Retinal pigment epithelial cell (primary cell): ENCODE data around the gene PRPF31.

Experiments used
- DNase-seq: peaks from one replicate; pipeline ENCODE4 v3.0.0-alpha.2; 2010; ENCODE audit warnings: low read depth
- H3K4me3 ChIP-seq: 2 replicates; pipeline ENCODE4 v1.5.1; 2011; ENCODE audit warnings: mild to moderate bottlenecking, low read length, control low read depth, moderate library complexity
- TF ChIP-seq, protein P1 (sequence below): conservative IDR thresholded peaks from 2 replicates; pipeline ENCODE4 v1.5.1; 2011; ENCODE audit warnings: low read depth, low read length, control low read depth, inconsistent platforms

The PRPF31 gene

DNA sequence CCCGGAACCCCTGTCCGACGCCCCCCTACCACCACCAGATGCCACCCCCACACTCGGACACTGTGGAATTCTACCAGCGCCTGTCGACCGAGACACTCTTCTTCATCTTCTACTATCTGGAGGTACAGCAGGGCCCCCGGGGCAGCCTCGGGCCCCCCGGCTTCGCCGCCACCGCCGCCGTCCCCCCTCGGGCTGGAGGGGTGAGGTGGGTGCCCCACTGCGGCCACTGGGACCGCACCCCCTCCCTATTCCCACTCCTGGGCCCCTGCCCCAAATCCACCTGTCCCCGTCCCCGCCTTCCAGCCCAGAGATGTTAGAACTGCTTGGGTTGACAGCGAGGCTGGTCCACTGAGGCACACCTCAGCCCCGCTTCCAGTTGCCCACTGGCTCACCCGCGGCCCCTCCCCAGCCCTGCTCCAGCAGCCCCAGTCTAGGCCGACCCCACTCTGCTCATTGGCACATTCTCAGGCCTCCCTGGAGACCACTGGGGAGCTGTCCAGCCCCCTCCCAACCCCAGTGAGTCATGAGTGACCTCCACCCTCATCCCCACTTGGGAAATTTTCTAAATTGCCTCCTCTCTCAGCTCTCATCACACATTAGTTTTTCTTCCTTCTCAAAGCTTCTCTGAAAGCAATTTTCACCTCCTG lies 37.4 kb downstream of the PRPF31 start:
- DNase-seq: no peak
- TF ChIP-seq, protein P1, sequence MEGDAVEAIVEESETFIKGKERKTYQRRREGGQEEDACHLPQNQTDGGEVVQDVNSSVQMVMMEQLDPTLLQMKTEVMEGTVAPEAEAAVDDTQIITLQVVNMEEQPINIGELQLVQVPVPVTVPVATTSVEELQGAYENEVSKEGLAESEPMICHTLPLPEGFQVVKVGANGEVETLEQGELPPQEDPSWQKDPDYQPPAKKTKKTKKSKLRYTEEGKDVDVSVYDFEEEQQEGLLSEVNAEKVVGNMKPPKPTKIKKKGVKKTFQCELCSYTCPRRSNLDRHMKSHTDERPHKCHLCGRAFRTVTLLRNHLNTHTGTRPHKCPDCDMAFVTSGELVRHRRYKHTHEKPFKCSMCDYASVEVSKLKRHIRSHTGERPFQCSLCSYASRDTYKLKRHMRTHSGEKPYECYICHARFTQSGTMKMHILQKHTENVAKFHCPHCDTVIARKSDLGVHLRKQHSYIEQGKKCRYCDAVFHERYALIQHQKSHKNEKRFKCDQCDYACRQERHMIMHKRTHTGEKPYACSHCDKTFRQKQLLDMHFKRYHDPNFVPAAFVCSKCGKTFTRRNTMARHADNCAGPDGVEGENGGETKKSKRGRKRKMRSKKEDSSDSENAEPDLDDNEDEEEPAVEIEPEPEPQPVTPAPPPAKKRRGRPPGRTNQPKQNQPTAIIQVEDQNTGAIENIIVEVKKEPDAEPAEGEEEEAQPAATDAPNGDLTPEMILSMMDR: no peak
- H3K4me3 ChIP-seq: no peak overlapping the region

DNA sequence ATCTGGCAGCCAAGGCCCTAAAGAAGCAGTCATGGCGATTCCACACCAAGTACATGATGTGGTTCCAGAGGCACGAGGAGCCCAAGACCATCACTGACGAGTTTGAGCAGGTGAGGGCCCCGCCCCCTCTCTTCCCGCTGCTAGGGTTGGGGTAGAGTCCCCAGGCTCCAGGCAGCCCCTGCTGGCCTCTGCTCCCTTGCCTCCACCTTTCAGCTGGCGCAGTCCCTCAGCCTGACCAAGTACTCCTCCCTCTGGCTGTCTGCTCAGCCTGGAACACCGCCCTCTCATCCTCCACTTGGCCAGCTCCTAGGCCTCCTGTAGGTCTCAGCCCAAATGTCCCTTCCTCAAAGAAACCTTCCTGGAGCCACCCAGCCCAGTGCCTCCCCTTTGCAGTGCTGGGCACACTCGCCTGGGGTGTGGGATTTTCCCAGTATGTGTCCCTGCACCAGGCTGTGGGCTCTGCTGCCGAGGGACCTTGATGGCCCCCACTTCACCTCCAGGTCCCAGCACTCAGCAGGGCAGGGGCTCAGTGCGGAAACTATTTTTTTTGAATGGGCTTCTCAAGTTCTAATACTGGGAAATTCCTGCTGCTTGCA lies 38.3 kb downstream of the PRPF31 start:
- H3K4me3 ChIP-seq: no peak overlapping the region
- TF ChIP-seq, protein P1: no peak
- DNase-seq: no peak

DNA sequence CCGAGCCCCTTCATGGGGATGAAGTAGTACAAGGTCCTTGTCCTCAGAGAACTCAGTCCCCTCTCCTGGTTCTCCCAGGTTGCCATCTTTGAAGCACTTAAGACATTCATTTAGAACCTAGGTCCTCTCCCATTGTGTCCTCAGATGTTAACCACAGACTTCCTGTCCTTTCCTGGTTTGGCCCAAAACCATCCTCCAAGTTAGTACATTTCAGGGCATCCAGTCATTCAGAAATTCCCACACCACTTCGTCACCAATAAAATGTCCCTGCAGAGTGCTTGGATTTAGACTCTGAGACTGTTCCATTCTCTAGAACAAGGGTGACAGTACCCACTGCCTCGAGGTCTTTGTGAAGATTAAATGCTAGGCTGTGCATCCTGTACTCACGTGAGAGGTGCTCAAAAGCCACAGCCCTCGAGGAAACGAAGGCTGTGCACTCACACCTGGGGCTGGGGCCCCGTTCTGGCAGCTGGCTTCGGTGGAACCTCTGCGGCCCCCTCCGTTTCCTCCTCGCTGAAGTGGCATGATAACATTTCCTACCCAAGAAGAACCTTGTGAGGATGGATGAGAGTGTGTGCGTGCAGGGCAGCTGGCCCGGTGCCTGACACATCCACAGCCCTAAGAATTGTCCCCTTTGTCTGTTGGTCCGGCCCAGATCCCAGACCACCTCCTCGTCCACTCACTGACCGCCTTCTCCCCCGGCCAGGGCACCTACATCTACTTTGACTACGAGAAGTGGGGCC lies 39.2 kb downstream of the PRPF31 start:
- H3K4me3 ChIP-seq: no peak overlapping the region
- no peak for DNase-seq

DNA sequence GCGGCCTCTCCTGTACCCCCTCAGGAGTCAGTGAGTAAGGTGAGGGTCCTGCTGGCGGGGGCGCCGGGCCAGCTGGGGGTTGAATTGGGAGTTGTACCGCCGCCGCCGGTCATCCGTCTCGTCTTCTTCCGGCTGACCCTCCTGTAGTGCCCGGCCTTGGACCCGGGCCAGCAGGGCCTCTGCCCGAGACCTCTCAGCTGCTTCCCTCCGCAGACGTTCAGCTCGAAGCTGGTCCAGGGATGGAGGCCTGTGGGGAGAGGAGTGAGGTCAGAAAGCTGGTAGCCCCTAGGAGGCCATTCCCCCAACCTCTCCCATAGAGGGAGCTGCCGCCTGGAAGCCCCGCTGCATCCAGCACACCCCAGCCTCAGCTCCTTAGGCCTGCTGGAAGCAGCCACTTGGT lies 40.1 kb downstream of the PRPF31 start:
- no peak overlapping the region for H3K4me3 ChIP-seq
- TF ChIP-seq, protein P1: peak; percentile 5
- no peak for DNase-seq

More for the DNA sequence above, 39.2 kb downstream of the PRPF31 start:
- TF ChIP-seq, protein P1: no peak

DNA sequence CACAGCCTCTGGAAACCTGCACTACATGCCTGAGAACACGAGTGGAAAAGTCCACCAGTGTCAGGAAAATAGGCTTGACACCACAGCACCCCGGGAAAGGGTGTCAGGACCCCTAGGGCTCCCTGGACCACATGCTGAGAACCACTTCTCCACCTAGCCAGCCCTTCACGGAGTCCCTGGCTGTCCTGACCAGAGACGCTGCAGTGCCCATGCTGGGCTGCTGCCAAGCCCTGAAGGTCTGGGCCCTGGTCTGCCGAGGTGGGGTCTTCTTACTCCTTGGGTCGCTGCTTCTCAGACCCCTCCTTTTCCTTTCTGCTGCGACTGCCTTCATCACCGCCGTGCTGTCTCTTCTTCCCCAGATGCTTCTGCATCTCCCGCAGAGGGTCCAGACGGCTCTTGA lies 40.9 kb downstream of the PRPF31 start:
- H3K4me3 ChIP-seq: no peak overlapping the region
- no peak for DNase-seq
- TF ChIP-seq, protein P1: no peak

DNA sequence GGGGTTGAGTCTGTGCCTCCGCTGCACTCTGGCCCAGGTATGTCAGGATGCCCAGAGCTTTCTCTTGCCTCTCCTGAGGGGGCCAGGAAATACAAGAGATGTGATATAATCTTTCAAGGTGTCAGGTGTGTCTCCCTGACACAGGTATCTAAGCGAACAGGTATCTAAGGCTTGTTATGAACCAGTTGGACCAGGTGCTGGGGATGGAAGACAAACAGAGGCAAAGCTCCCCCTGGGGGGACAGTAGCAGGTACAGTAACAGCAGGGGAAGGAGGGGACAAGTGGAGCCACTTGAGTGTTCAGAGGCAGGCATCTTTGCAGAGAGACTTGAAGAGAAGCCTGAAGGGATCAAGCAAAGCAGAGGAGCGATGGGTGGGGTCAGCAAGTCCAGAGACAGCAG lies 41.4 kb downstream of the PRPF31 start:
- no peak overlapping the region for H3K4me3 ChIP-seq
- no peak for DNase-seq
- TF ChIP-seq, protein P1: no peak
